H9 (cell line): ENCODE results near the gene ASIC1. TPM values are rescaled to one million over a fixed set of nuclear protein-coding genes. Genes with fewer than 3 reads are reported as not detected.

Experiments
- DNase-seq: peaks from one replicate; pipeline ENCODE4 v3.0.0-alpha.2; 2017
- H2AFZ ChIP-seq: one replicate; pipeline ENCODE4 v1.6.1; 2013; ENCODE audit warnings: mild to moderate bottlenecking, low read length, control low read depth, moderate library complexity
- H2AK5ac ChIP-seq: 2 replicates; pipeline ENCODE4 v1.6.1; 2013; ENCODE audit warnings: low read length, control low read depth, mixed read lengths; ENCODE audit not compliant: insufficient read length
- H2BK120ac ChIP-seq: one replicate; pipeline ENCODE4 v1.6.1; 2013; ENCODE audit warnings: low read depth, mild to moderate bottlenecking, low read length, control low read depth, inconsistent platforms; ENCODE audit not compliant: poor library complexity, severe bottlenecking
- H2BK12ac ChIP-seq: 2 replicates; pipeline ENCODE4 v1.6.1; 2013; ENCODE audit warnings: low read length, control low read depth, mixed read lengths, low read depth; ENCODE audit not compliant: insufficient read length
- H2BK15ac ChIP-seq: 2 replicates; pipeline ENCODE4 v1.6.1; 2013; ENCODE audit warnings: low read depth, low read length, control low read depth
- H2BK20ac ChIP-seq: one replicate; pipeline ENCODE4 v1.6.1; 2013; ENCODE audit warnings: low read depth, mild to moderate bottlenecking, low read length, control low read depth, inconsistent platforms; ENCODE audit not compliant: poor library complexity, severe bottlenecking
- H2BK5ac ChIP-seq: 2 replicates; pipeline ENCODE4 v1.6.1; 2013; ENCODE audit warnings: low read length, control low read depth, mixed read lengths; ENCODE audit not compliant: insufficient read length
- H3K14ac ChIP-seq: 2 replicates; pipeline ENCODE4 v1.6.1; 2013; ENCODE audit warnings: low read length, control low read depth; ENCODE audit not compliant: insufficient read depth
- H3K18ac ChIP-seq: 2 replicates; pipeline ENCODE4 v1.6.1; 2013; ENCODE audit warnings: low read depth, mild to moderate bottlenecking, mixed read lengths, low read length, control low read depth; ENCODE audit not compliant: insufficient read length
- H3K23ac ChIP-seq: 2 replicates; pipeline ENCODE4 v1.6.1; 2013; ENCODE audit warnings: low read length, control low read depth, mixed read lengths, low read depth; ENCODE audit not compliant: insufficient read length
- H3K23me2 ChIP-seq: 2 replicates; pipeline ENCODE4 v1.6.1; 2013; ENCODE audit warnings: low read depth, mild to moderate bottlenecking, mixed read lengths, low read length, control low read depth; ENCODE audit not compliant: insufficient read length, poor library complexity, severe bottlenecking
- H3K27ac ChIP-seq: 2 replicates; pipeline ENCODE4 v1.5.1; 2013; ENCODE audit warnings: low read length, control low read depth, mixed read lengths, low read depth; ENCODE audit not compliant: insufficient read length
- H3K27me3 ChIP-seq: 2 replicates; pipeline ENCODE4 v1.6.1; 2013; ENCODE audit warnings: low read length, control low read depth, inconsistent platforms; ENCODE audit not compliant: insufficient read depth
- H3K4ac ChIP-seq: 2 replicates; pipeline ENCODE4 v1.6.1; 2013; ENCODE audit warnings: low read depth, mild to moderate bottlenecking, control low read depth, inconsistent platforms, low read length, moderate library complexity
- H3K4me1 ChIP-seq: 2 replicates; pipeline ENCODE4 v1.6.1; 2013; ENCODE audit warnings: low read length, control low read depth, inconsistent platforms; ENCODE audit not compliant: insufficient read depth
- H3K4me2 ChIP-seq: 2 replicates; pipeline ENCODE4 v1.6.1; 2013; ENCODE audit warnings: low read length, control low read depth, mixed read lengths; ENCODE audit not compliant: insufficient read length, insufficient read depth
- H3K56ac ChIP-seq: 2 replicates; pipeline ENCODE4 v1.6.1; 2013; ENCODE audit warnings: low read depth, mild to moderate bottlenecking, mixed read lengths, low read length, control low read depth; ENCODE audit not compliant: insufficient read length
- H3K79me1 ChIP-seq: 2 replicates; pipeline ENCODE4 v1.6.1; 2013; ENCODE audit warnings: low read depth, mild to moderate bottlenecking, moderate library complexity, low read length, control low read depth, inconsistent platforms; ENCODE audit not compliant: insufficient read depth, poor library complexity, severe bottlenecking
- H3K79me2 ChIP-seq: 2 replicates; pipeline ENCODE4 v1.6.1; 2013; ENCODE audit warnings: low read length, control low read depth, inconsistent platforms; ENCODE audit not compliant: insufficient read depth
- H3K9ac ChIP-seq: 2 replicates; pipeline ENCODE4 v1.6.1; 2013; ENCODE audit warnings: low read length, control low read depth, mixed read lengths; ENCODE audit not compliant: insufficient read length; ENCODE audit errors: extremely low read depth
- H3K9me3 ChIP-seq: one replicate; pipeline ENCODE4 v1.6.1; 2013; ENCODE audit warnings: low read depth, low read length, inconsistent platforms; ENCODE audit not compliant: control insufficient read depth
- H3T11ph ChIP-seq: one replicate; pipeline ENCODE4 v1.6.1; 2013; ENCODE audit warnings: mild to moderate bottlenecking, low read length, control low read depth, inconsistent platforms
- H4K20me1 ChIP-seq: one replicate; pipeline ENCODE4 v1.6.1; 2013; ENCODE audit not compliant: control insufficient read depth, insufficient read length, insufficient read depth
- H4K5ac ChIP-seq: 2 replicates; pipeline ENCODE4 v1.6.1; 2013; ENCODE audit warnings: low read depth, mild to moderate bottlenecking, mixed read lengths, low read length, control low read depth; ENCODE audit not compliant: insufficient read length
- H4K8ac ChIP-seq: replicated peaks from 2 replicates; pipeline ENCODE4 v1.6.1; 2013; ENCODE audit warnings: low read length, control low read depth, mixed read lengths, low read depth; ENCODE audit not compliant: insufficient read length
- H4K91ac ChIP-seq: 2 replicates; pipeline ENCODE4 v1.6.1; 2013; ENCODE audit warnings: low read depth, mild to moderate bottlenecking, moderate library complexity, mixed read lengths, low read length, control low read depth; ENCODE audit not compliant: insufficient read length
- H3K27ac Mint-ChIP-seq, 3 experiments: 2 replicates in 2 of 3; 3 replicates in 1 of 3; pipeline ENCODE4 v1.8.0; 2020 to 2021; ENCODE audit warnings: mixed read lengths in 3 of 3, mild to moderate bottlenecking in 1 of 3, moderate library complexity in 1 of 3
- H3K27me3 Mint-ChIP-seq: 2 replicates; pipeline ENCODE4 v1.8.0; 2021; ENCODE audit warnings: low read depth, mild to moderate bottlenecking, moderate library complexity, mixed read lengths
- H3K36me3 Mint-ChIP-seq, 3 experiments: 2 replicates in 2 of 3; 3 replicates in 1 of 3; pipeline ENCODE4 v1.8.0; 2020 to 2021; ENCODE audit warnings: low read depth in 3 of 3, mixed read lengths in 3 of 3; ENCODE audit not compliant: insufficient read depth in 1 of 3
- H3K4me1 Mint-ChIP-seq, 2 experiments: 2 replicates each; pipeline ENCODE4 v1.8.0; 2020; ENCODE audit warnings: mixed read lengths in 2 of 2
- H3K4me3 Mint-ChIP-seq, 2 experiments: 2 replicates in 1 of 2; 3 replicates in 1 of 2; pipeline ENCODE4 v1.8.0; 2020 to 2021; ENCODE audit warnings: mild to moderate bottlenecking in 2 of 2, mixed read lengths in 2 of 2, moderate library complexity in 1 of 2
- H3K9me3 Mint-ChIP-seq, 2 experiments: 2 replicates in 1 of 2; 3 replicates in 1 of 2; pipeline ENCODE4 v1.8.0; 2020; ENCODE audit warnings: mild to moderate bottlenecking in 2 of 2, mixed read lengths in 2 of 2, moderate library complexity in 1 of 2
- WGBS: extraction: QIAGEN DNeasy Blood & Tissue Kit; methylation state at CpG from one replicate; pipeline ENCODE4 v1.1.7; 2013; ENCODE audit warnings: missing lambda C conversion rate, low lambda C conversion rate, mixed read lengths; ENCODE audit not compliant: insufficient read length; ENCODE audit errors: extremely low coverage; 5-methylcytosine and 5-hydroxymethylcytosine counted together
- total RNA-seq: library from RNA; stranded (reverse); gene quantifications from 2 replicates; pipeline ENCODE4 v1.2.1, GENCODE V29; 2021
- TF ChIP-seq, protein P1 (sequence below): fragments of 200-600 bp; sonication (generic); conservative IDR thresholded peaks from 3 replicates; pipeline ENCODE4 v1.8.0; 2021; ENCODE audit warnings: antibody characterized with exemption, mild to moderate bottlenecking

Gene ASIC1
- total RNA-seq, 1 experiment from 2014 or later, result 3.9 TPM

DNA sequence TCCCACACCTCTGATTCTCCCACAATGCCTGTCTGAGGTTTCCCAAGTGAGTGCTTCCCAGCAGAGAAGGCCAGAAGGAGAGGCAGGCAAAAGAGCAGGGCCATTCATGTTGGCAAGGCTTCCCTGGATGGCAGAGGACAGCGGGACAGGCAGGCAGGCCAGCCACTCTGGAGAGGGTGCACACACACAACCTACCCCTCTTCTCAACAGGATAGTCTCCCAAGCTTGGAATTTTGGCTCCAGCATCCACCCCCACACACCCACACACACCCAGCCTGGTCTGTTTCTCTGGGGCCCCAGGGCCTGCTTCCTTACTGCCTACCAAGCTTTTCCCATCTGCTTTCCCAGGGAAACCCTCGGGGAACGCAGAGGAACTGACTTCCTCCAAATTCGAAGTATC lies 16.7 kb upstream of the ASIC1 start:
- Histone ChIP-seq H3K27me3 (no peaks in the 10 kb centered on the region; the same call in 1 of the 2 replicates), H3K9ac (no peak overlapping the region), H3K14ac (no peak overlapping the region), H2BK120ac (no peak overlapping the region), H4K20me1 (no peaks in the 10 kb centered on the region), H3K27ac (no peak overlapping the region), H2BK20ac (no peak overlapping the region), H4K5ac (no peak overlapping the region), H3K23me2 (no peaks in the 10 kb centered on the region), H2BK12ac (no peak overlapping the region), H3K9me3 (no peaks in the 10 kb centered on the region), H4K91ac (no peak overlapping the region), H2BK15ac (no peak overlapping the region), H3K79me1 (no peaks in the 10 kb centered on the region), H3K4ac (no peak overlapping the region), H3K56ac (no peak overlapping the region), H3K4me2 (no peak overlapping the region), H3K4me1 (no peaks in the 10 kb centered on the region), H2BK5ac (no peak overlapping the region), H2AFZ (no peak overlapping the region), H3T11ph (no peak overlapping the region), H3K23ac (no peak overlapping the region), H3K18ac (no peak overlapping the region), H2AK5ac (no peak overlapping the region), H3K79me2 (no peaks in the 10 kb centered on the region), H4K8ac (no peak overlapping the region)
- WGBS, result no CpG with 5 or more reads among the region's 4 CpGs
- peaks cover 11 to 15% of the 10 kb centered on the region in 2 experiments for H3K4me1 Mint-ChIP-seq
- no peaks in the 10 kb centered on the region for H3K9me3 Mint-ChIP-seq
- no peak for DNase-seq
- TF ChIP-seq, protein P1, sequence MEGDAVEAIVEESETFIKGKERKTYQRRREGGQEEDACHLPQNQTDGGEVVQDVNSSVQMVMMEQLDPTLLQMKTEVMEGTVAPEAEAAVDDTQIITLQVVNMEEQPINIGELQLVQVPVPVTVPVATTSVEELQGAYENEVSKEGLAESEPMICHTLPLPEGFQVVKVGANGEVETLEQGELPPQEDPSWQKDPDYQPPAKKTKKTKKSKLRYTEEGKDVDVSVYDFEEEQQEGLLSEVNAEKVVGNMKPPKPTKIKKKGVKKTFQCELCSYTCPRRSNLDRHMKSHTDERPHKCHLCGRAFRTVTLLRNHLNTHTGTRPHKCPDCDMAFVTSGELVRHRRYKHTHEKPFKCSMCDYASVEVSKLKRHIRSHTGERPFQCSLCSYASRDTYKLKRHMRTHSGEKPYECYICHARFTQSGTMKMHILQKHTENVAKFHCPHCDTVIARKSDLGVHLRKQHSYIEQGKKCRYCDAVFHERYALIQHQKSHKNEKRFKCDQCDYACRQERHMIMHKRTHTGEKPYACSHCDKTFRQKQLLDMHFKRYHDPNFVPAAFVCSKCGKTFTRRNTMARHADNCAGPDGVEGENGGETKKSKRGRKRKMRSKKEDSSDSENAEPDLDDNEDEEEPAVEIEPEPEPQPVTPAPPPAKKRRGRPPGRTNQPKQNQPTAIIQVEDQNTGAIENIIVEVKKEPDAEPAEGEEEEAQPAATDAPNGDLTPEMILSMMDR, result no peak
- peaks cover 66% of the 10 kb centered on the region for H3K27me3 Mint-ChIP-seq
- no peak overlapping the region for H3K27ac Mint-ChIP-seq
- no peak overlapping the region for H3K4me3 Mint-ChIP-seq
- H3K36me3 Mint-ChIP-seq, result no peaks in the 10 kb centered on the region
